Inferior parietal cortex (tissue), 1 donor: ENCODE measurements around the gene NKX1-2.

Experiments
- DNase-seq: peaks from one replicate; pipeline ENCODE4 v3.0.0-alpha.2; 2016; ENCODE audit errors: extremely low spot score

Gene NKX1-2

DNA sequence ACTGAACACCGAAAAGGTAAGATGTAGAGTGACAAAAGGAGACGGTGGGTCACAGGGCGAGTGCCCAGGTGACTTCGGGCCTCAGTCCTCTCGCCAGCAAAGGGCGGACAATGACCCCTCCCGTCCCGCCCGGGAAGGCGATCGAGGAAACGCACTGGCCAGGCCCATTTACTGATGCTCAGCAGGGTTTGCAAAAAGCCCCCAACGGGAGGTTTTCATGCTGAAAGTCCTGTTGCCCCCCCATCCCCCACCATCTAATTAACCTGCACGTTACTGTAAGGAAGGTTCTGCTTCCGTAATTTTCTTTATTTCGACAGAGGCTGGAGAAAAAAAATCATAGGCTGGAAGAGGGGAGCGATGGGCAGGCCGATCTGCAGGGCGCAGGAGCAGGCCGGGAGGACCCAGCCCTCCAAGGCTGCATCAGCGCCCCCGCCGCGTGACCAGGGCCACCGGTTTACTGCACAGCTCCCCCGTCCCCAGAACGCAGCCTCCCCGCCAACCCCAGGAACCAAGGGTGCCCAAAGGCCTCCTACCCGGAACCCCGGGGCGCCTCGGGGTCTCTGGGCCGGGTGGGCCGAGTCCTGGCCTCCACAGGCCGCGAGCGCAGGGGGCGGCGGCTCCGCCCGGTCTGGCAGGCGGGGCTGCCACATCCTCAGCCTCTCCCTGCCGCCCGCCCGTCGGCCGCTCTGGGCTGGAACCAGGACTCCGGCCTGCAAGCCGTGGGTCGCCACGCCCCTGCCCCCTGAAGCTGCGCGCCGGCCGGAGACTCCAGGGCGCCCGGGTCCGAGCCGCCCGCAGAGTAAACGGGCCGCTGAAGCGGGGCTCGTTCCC lies 31.7 kb downstream of the NKX1-2 start:
- peak; percentile 28 for DNase-seq

DNA sequence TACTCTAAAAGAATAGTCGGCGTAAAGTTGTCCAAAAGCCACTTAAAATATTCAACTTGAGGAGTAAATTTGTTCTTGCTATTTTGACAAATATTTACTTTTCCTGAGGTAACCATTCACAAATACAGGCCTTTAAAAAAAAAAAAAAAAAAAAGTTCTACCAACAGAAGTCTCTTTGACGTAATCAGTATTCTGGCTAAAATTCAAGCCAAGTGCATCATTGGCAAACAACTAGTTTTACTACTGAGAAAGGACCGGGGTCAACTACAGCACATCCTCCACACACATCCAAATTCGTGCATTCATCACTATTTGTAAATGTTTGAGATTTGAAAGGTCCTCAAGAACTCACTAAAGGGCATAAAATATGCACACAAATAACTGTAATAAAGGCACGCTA lies 33.1 kb downstream of the NKX1-2 start:
- DNase-seq, result peak; percentile 20

DNA sequence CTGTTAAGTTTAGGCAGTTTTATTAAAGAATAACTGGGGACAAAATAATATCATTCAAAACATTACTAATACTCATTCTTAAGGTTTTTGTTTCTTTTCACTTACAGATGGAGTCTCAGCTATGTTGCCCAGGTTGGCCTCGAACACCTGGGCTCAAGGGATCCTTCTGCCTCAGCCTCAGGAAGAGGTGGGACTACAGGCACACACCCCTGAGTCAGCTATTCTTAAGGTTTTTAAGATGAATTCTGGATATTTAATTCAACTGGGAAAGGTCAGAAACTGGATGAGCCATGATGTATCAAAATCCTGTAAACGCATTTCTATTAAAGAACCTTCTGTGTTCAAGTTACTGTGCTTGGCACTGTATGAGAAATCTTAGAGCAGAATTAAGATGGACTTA lies 34.6 kb downstream of the NKX1-2 start:
- no peak for DNase-seq

DNA sequence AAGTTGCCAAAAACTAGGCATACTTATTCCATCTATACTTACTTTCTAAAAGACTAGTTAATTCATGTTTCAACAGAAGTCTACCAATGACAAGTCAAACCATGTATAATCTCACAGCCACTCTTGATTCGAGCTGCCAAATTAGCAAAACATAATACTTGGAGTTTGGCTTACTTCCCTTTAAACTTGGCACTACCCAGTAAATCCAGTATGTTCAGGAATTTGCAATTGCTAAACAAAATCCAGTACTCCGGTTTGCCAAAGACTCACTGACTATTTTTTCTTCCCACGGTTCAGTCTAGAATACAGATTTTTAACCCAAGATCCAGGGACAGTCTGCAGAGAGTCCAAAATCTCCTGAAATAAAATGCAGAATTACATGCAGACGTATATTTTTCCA lies 35.8 kb downstream of the NKX1-2 start:
- peak; percentile 35 for DNase-seq

DNA sequence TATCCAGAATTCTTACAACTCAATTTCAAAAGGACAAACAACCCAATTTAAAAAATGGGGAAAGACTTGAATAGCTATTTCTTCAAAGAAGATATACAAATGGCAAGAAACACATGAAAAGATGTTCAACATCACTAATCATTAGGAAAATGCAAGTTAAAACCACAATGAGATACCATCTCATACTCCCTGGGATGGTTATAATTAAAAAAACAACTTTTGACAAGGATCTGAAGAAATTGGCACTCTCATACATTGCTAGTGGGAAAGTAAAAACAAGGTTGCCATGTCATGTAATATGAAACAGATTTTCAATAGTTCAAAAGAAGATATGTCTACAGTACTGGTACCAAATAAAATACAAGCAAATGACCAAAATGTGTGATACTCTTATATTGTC lies 40.1 kb downstream of the NKX1-2 start:
- DNase-seq, result no peak

DNA sequence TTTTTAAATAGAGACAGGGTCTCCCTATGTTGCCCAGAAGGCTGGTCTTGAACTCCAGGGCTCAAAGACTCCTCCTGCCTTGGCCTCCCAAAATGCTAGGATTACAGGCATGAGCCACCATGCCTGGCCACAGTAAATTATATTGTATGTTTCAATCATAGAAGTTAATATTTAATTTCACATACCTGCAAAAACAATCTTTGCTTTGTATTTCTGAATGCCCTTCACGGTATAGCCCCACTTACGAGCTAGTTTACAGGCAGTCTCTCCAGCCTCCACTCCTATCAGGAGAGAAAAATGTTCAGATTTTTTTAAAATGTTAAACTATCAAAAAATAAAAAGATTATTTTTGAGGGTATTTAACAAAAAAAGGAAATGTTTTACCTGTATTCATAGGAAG lies 41.5 kb downstream of the NKX1-2 start:
- no peak for DNase-seq

DNA sequence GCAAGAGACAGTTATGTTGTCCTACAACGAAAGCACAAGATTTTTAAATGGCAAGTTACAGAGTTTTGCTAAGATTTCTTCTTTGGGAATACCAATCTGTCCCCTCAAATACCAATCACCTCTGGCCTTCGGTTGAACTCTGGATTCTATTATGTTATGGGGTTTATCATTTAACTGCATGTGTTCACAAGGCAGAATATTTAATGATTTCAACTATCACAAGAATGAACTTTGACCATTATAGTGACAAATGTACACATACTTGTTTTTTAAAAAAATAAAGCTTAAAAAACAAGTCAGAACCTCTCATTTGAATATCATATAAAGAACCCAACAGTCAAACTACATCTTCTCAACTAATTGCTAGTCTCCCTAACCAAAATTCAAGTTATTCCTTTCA lies 42.4 kb downstream of the NKX1-2 start:
- no peak for DNase-seq

DNA sequence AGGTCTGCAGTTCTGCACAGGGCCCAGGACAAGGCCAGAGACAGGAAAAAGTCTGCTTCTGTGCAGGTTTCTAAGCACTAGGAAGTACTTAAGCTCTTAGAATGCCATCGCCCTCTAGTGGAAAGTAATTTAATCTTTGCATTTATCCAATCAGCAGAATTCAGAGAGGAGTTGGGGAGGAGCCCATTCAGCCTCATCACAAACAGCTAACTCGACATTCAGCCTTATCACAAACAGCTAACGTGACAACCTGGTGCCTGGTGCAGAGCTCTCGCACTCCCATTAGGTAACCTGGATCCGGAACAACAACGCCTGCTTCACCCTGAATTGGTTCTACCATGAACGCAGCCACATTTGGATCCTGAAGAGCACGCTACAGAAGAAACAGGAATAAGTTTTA lies 46.3 kb downstream of the NKX1-2 start:
- DNase-seq, result peak; percentile 87

DNA sequence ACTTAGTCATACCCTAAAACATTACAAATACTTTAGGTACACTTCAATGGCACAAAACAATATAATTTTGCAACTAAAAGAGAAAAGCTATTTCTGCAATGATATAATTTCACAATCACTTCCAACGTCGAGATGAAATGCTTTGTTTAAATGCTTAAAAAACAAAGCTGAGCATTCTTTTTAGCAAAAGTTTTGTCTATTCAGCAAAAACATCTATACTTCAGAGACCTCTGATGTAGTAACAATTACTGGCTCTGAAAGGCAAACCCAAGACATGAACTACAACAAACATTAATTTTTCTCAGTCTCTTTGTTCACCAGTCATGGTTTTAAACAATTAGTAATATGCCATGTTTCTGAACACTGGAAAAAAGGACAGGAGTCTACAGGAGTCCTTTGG lies 47.6 kb downstream of the NKX1-2 start:
- no peak for DNase-seq

DNA sequence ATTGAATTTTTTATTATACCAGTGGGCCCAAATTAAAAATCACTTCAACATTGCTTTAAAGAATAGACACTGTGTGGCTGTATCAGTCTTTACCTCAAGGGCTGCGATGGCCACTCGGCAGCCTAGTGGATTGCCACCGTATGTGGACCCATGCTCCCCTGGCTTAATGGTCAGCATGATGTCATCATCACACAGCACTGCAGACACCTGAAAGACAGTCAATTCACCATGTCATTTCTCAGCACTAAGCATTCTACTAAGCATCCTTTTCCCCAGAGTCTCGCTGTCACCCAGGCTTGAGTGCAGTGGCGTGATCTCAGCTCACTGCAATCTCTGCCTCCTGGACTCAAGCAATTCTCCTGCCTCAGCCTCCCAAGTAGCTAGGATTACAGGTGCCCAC lies 48.2 kb downstream of the NKX1-2 start:
- DNase-seq, result no peak
